Measurements from ENCODE around the gene ZFP64.

GRCh38 chr20:52130406-52130805 is 61.2 kb downstream of the ZFP64 start:
- TF ChIP-seq POLR2A (IDR thresholded peaks at IDR 0.05), result no peak
- no peak for TF ChIP-seq CTCF (IDR thresholded peaks at IDR 0.05)
- TF ChIP-seq POLR2AphosphoS5 (IDR thresholded peaks at IDR 0.05), result no peak
